ENCODE results near the gene DMAC2.

The DMAC2 gene

DNA sequence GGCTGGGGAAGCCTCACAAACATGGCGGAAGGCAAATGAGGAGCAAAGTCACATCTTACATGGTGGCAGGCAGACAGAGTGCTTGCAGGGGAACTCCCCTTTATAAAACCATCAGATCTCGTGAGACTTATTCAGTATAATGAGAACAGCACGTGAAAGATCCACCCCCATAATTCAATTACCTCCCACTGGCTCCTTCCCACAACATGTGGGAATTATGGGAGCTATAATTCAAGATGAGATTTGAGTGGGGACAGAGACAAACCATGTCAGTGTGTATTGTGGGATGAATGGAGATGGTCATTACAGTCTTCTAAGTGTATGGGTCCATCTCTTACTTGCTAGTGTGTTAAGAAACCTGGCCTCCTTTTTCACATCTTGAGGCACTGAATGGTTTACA lies 37.7 kb downstream of the DMAC2 start:
- DNase-seq, result no peak
- Histone ChIP-seq H3K27ac (no peak overlapping the region), H3K27me3 (ENCODE audit: insufficient read depth, low read depth, severe bottlenecking) (no peaks in the 10 kb centered on the region), H3K36me3 (peaks cover 3% of the 10 kb centered on the region; the same call in 1 of the 2 replicates), H3K4me3 (ENCODE audit: low read depth, low read length) (no peak overlapping the region), H3K9me3 (ENCODE audit: severe bottlenecking) (no peaks in the 10 kb centered on the region)
- TF ChIP-seq, protein P1, sequence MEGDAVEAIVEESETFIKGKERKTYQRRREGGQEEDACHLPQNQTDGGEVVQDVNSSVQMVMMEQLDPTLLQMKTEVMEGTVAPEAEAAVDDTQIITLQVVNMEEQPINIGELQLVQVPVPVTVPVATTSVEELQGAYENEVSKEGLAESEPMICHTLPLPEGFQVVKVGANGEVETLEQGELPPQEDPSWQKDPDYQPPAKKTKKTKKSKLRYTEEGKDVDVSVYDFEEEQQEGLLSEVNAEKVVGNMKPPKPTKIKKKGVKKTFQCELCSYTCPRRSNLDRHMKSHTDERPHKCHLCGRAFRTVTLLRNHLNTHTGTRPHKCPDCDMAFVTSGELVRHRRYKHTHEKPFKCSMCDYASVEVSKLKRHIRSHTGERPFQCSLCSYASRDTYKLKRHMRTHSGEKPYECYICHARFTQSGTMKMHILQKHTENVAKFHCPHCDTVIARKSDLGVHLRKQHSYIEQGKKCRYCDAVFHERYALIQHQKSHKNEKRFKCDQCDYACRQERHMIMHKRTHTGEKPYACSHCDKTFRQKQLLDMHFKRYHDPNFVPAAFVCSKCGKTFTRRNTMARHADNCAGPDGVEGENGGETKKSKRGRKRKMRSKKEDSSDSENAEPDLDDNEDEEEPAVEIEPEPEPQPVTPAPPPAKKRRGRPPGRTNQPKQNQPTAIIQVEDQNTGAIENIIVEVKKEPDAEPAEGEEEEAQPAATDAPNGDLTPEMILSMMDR (IDR thresholded peaks at IDR 0.05; ENCODE audit: low read depth, low read length), result no peak

DNA sequence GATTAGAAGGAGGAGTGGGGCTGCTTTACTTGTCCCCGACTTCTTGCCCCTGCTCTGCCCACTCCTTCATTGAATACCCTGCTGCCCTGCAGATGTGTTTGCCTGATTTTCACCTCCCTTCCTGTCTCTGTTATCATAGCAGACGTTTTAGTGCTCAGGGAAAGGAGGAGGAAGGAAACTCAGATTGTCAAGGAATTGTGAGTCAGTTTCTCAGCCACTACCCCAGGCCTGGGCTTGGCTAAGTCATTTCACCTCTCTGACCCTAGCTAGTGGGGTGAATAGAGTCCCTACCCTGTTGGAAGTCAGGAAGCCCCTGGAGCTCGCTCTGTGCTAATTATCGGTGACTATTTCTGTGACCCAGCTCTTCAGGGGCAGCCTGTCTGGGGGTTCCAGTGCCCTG lies 38.2 kb downstream of the DMAC2 start:
- no peak overlapping the region for H3K4me3 ChIP-seq (ENCODE audit: low read depth, low read length)
- no peak for DNase-seq
- no peak overlapping the region for H3K27ac ChIP-seq
- no peaks in the 10 kb centered on the region for H3K9me3 ChIP-seq (ENCODE audit: severe bottlenecking)
- TF ChIP-seq, protein P1 (IDR thresholded peaks at IDR 0.05; ENCODE audit: low read depth, low read length), result no peak
- H3K27me3 ChIP-seq (ENCODE audit: insufficient read depth, low read depth, severe bottlenecking), result no peaks in the 10 kb centered on the region
- peaks cover 3% of the 10 kb centered on the region; the same call in 1 of the 2 replicates for H3K36me3 ChIP-seq

DNA sequence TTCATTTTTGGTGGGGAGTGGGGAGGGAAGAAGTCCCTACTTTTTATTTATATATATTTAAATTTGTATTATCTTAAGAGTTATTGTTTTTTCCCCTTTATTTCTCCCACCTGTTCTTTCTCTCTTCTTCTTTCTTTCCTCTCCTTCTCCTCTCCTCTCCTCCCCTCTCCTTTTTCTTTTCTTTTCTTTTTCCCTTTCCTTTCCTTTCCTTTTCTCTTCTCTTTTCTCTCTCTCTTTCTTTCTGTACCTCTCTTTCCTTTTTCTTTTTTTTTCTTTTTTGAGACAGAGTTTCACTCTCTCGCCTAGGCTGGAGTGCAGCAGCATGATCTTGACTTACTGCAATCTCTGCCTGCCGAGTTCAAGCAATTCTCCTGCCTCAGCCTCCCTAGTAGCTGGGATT lies 40.2 kb downstream of the DMAC2 start:
- TF ChIP-seq, protein P1 (IDR thresholded peaks at IDR 0.05; ENCODE audit: low read depth, low read length), result no peak
- H3K9me3 ChIP-seq (ENCODE audit: severe bottlenecking), result no peaks in the 10 kb centered on the region
- H3K27ac ChIP-seq, result no peak overlapping the region
- peaks cover 4% of the 10 kb centered on the region for H3K36me3 ChIP-seq
- no peaks in the 10 kb centered on the region for H3K27me3 ChIP-seq (ENCODE audit: insufficient read depth, low read depth, severe bottlenecking)
- no peak overlapping the region for H3K4me3 ChIP-seq (ENCODE audit: low read depth, low read length)
- no peak for DNase-seq

DNA sequence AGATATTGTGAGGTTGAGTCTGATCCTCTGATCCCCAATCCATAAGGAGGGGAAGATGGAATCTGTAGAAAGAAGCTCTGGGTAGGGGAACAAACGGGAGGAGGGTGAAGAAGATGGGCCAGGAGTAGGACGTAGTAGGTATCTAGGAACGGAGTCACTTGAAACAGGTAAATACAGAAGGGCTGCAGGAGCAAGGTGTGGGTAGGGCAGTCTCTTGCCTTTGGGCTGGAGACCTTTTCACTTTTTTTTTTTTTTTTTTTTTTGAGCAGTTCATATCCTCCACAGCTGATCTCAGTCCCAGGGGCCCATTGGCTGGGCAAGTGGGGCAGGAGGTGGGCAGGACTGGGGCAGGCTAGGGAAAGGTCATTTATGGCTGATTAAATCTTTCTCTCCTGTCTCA lies 40.6 kb downstream of the DMAC2 start:
- no peak for DNase-seq
- Histone ChIP-seq H3K27me3 (ENCODE audit: insufficient read depth, low read depth, severe bottlenecking) (no peaks in the 10 kb centered on the region), H3K27ac (no peak overlapping the region), H3K4me3 (ENCODE audit: low read depth, low read length) (no peak overlapping the region), H3K36me3 (peaks cover 7% of the 10 kb centered on the region), H3K9me3 (ENCODE audit: severe bottlenecking) (no peaks in the 10 kb centered on the region)
- TF ChIP-seq, protein P1 (IDR thresholded peaks at IDR 0.05; ENCODE audit: low read depth, low read length), result no peak

DNA sequence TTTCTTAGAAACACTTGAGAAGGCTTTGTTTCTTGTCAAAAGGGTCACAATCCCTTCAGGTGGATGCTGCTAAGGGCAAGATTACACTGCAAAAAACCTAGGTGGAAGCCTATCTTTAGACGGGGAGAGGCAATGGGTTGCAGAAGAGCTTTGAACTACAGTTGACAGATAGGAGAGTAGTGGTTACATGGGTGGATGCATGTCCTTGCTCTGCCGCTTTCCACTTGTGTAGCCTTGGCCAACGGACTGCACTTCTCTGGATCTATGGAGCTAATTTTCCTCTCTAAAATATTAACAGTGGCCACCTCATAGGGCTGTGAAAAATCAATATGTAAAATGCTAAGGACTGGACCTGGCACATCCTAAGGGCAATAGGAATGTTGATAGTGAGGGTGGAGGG lies 41.1 kb downstream of the DMAC2 start:
- no peak for DNase-seq
- Histone ChIP-seq H3K27ac (peak overlapping the region; percentile 98), H3K36me3 (peaks cover 11% of the 10 kb centered on the region), H3K4me3 (ENCODE audit: low read depth, low read length) (peak overlapping the region; percentile 100), H3K27me3 (ENCODE audit: insufficient read depth, low read depth, severe bottlenecking) (no peaks in the 10 kb centered on the region), H3K9me3 (ENCODE audit: severe bottlenecking) (no peaks in the 10 kb centered on the region)
- TF ChIP-seq, protein P1 (IDR thresholded peaks at IDR 0.05; ENCODE audit: low read depth, low read length), result no peak

DNA sequence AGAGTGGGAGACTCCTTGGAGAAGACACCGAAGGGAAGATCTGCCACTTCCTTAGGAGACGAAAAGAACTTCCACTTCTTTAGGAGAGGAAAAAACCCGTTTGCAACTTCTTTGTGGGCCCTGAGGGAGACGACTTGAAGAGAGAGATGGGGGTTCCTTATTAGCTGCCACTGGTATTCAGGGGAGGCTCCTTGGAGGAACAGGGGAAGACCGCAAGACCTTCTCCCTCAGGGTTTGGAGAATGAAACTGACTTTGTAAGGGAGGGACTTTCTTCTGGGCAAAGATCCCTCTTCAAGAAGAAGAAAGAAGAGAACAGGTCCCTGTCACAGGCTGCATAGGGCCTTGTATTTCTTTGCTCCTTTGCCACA lies 41.7 kb downstream of the DMAC2 start:
- H3K27ac ChIP-seq, result peak overlapping the region; percentile 98
- H3K9me3 ChIP-seq (ENCODE audit: severe bottlenecking), result no peaks in the 10 kb centered on the region
- DNase-seq, result no peak
- peak overlapping the region; percentile 100 for H3K4me3 ChIP-seq (ENCODE audit: low read depth, low read length)
- H3K27me3 ChIP-seq (ENCODE audit: insufficient read depth, low read depth, severe bottlenecking), result no peaks in the 10 kb centered on the region
- TF ChIP-seq, protein P1 (IDR thresholded peaks at IDR 0.05; ENCODE audit: low read depth, low read length), result no peak
- peaks cover 13% of the 10 kb centered on the region for H3K36me3 ChIP-seq
